Rectal smooth muscle tissue (tissue), 1 donor: Measurements from ENCODE around the gene MRPS25.

Experiments used
- H3K27ac ChIP-seq: one replicate; pipeline ENCODE4 v1.7.0; 2013; ENCODE audit warnings: low read depth, low read length, inconsistent platforms
- H3K27me3 ChIP-seq: one replicate; pipeline ENCODE4 v1.7.0; 2013; ENCODE audit warnings: low read length; ENCODE audit not compliant: control insufficient read depth, insufficient read depth
- H3K36me3 ChIP-seq: one replicate; pipeline ENCODE4 v1.7.0; 2013; ENCODE audit warnings: low read length; ENCODE audit not compliant: control insufficient read depth, insufficient read depth
- H3K4me1 ChIP-seq: one replicate; pipeline ENCODE4 v1.7.0; 2013; ENCODE audit warnings: low read length; ENCODE audit not compliant: control insufficient read depth, insufficient read depth
- H3K4me3 ChIP-seq: one replicate; pipeline ENCODE4 v1.7.0; 2013; ENCODE audit warnings: low read length
- H3K9ac ChIP-seq: one replicate; pipeline ENCODE4 v1.7.0; 2013; ENCODE audit warnings: low read length

MRPS25 gene

DNA sequence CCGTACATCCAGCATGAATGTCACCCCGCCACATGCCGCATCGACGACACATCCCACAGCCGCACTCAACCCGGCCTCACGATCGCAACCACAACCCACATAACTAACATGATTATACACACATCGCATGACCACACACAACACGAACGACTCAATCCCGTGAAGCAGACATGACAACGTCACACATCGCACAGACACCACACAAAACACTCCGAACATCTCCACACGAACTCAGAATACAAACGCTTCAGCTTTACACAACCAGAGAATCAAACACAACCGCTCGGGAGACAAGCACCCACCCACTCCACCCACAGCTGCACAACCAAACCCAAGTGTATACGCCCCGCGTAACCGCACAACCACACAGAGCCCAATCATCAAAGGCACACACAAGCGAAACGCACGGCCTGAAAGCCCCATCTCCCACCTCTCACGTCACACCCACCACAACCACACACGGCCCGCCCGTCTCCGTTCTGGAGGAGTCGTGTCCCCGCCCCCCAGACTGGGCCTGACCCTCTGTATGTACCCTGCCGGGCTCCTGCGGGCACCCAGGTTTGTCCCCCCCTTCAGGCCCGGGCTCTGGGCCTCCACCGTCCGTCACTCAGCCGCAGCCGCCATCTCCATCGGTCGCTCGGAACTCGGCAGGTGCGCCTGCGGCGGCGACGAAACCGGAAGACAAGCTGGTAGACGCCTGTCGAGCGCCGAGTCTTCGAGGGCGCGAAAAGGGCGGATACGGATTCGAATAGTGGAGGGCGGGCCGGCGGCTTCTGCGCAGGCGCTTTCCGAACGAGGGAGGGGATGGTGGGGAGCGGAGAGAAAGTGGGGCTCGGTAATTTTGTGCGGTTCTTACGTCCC is 33.6 kb upstream of the MRPS25 start, which contains the start of gene RBSN:
TSS of gene RBSN (minus strand) at position 646 of the 861 bp plus-strand sequence. CDS start 3,028 bp downstream, outside the sequence.
- Histone ChIP-seq H3K4me1 (peaks cover 7% of the 10 kb centered on the region), H3K4me3 (peak within 1 kb of the TSS; percentile 85), H3K36me3 (peaks cover 5% of the 10 kb centered on the region), H3K27ac (peak within 1 kb of the TSS; percentile 83), H3K9ac (peak within 1 kb of the TSS; percentile 43), H3K27me3 (no peaks in the 10 kb centered on the region)

DNA sequence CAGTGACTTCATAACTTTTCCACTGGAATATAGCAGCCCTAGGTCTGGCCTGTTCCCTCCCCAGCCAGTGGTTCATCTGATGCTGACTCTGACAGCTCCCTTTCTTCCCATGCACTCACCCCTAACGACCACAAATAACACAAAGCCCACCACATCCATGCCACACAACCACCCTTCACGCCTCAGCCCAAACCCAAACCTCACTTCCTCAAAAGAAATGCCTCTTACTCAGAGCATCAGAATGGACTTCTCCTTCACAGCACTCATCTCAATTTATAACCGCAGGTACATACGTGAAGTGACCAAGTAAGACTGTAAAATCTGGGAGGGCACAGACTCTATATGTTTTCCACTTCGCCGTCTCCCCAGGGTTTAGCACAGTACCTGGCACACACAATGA is 32.8 kb upstream of the MRPS25 start:
- Histone ChIP-seq H3K4me1 (peaks cover 4% of the 10 kb centered on the region), H3K4me3 (peak overlapping the region; percentile 85), H3K27ac (no peak overlapping the region), H3K36me3 (peaks cover 5% of the 10 kb centered on the region), H3K27me3 (no peaks in the 10 kb centered on the region), H3K9ac (no peak overlapping the region)

DNA sequence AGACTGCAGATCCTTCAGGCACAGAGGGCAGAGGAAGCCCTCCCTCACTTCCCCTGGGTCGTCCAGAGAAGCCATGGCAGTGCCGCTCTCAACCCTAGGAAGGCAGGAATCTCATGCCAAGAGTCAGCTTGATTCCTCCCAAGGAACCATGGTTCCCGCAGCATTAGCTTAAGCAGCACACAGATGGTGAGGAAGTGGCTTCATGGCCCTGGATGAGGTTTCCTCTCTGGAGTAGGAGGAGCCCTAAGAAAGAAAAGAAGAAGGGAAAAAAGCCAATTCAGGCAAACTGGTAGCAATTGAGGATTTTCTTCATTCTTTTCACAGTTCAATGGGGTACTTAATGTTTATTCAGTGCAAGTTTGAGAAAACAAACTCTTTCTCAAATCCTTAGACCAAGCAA is 30.9 kb upstream of the MRPS25 start:
- no peak overlapping the region for H3K27ac ChIP-seq
- H3K27me3 ChIP-seq: no peaks in the 10 kb centered on the region
- H3K9ac ChIP-seq: no peak overlapping the region
- H3K4me1 ChIP-seq: peaks cover 4% of the 10 kb centered on the region
- H3K4me3 ChIP-seq: no peak overlapping the region
- peaks cover 5% of the 10 kb centered on the region for H3K36me3 ChIP-seq

DNA sequence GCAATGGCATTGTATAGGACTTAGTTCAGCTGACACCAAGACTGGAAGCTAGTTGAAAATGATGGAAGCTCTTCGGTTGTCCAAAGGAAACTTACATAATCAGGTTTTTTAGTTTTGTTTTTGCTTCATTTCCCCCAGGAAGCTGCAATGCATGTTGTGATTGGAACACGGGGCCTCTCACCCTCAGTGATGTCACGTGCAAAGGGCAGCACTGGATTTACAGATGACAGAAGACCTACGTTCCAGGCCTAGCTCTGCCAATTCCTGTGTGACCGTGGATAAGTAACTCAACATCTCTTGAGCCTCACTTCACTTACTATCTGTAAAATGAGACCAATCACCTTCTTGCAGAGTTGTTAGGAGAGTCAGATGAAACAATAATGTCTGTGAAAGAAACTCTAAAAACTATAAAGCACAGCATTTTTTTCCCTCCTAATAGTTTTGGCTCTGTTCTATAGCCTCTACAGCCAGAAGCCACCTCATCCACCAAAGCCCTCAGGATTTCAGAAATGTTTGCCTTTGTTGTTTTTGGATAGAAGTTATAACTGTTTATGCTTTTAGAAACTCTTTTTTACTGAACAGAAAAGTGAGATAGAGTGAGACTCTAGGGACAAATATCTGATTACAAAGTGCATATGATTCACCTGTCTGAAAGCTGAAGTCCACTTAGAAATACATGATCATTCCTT is 29.2 kb upstream of the MRPS25 start:
- Histone ChIP-seq H3K4me3 (no peak overlapping the region), H3K4me1 (peaks cover 4% of the 10 kb centered on the region), H3K36me3 (peaks cover 10% of the 10 kb centered on the region), H3K27me3 (no peaks in the 10 kb centered on the region), H3K27ac (no peak overlapping the region), H3K9ac (no peak overlapping the region)

DNA sequence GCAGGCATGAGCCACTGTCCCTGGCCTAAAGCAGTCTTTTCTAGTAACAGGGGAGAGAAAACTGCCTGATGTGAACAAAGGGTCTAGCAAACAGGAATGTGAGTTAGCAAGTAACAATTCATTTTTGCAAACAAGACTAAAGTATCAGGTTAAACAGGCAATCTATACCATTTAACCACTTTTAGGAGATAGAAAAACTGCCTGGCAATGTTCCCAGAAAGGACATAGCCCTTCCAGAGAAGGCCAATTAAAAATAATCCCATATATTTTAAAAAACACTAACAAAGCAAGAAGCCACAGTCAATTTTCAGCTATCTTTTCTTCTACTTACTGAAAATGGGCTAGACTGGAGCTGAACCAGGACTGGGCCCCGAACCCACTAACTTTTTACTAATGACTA is 27.6 kb upstream of the MRPS25 start:
- no peaks in the 10 kb centered on the region for H3K27me3 ChIP-seq
- H3K27ac ChIP-seq: no peak overlapping the region
- no peaks in the 10 kb centered on the region for H3K4me1 ChIP-seq
- peaks cover 12% of the 10 kb centered on the region for H3K36me3 ChIP-seq
- no peak overlapping the region for H3K9ac ChIP-seq
- no peak overlapping the region for H3K4me3 ChIP-seq

DNA sequence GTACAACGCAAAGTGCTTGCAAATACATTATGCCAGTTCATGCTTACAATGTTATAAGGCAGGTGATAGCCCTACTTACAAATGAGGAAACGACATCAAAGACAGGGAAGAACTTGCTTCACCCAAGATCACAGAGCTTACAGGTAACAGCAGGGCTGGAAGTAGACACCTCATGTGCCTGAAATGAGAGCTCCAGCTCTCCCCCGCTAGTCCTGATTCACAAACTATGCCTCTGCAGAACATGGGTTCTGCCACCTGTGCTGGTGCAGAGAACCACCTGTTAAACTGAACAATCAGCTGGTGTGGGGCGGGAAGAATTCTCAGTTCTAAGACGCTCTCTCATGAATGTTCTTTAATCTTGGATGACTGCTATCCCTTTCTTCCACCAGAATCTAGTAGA is 26.5 kb upstream of the MRPS25 start:
- H3K4me3 ChIP-seq: no peak overlapping the region
- H3K36me3 ChIP-seq: peaks cover 15% of the 10 kb centered on the region
- no peak overlapping the region for H3K27ac ChIP-seq
- no peak overlapping the region for H3K9ac ChIP-seq
- H3K4me1 ChIP-seq: no peaks in the 10 kb centered on the region
- no peaks in the 10 kb centered on the region for H3K27me3 ChIP-seq

DNA sequence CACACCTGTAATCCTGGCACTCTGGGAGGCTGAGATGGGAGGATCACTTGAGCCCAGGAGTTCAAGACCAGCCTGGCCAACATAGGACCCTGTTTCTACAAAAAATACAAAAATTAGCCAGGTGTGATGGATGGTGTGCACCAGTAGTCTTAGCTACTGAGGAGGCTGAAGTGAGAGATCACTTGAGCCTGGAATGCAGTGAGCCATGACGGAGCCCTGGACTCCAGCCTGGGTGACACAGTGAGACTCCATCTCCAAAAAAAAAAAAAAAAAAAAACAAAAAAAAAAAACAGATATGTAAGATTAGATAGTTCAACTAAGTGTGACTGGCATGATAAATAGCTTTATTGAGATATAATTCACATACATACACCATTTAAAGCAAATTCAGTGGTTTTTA is 24.1 kb upstream of the MRPS25 start:
- H3K4me1 ChIP-seq: no peaks in the 10 kb centered on the region
- no peak overlapping the region for H3K4me3 ChIP-seq
- H3K9ac ChIP-seq: no peak overlapping the region
- no peak overlapping the region for H3K27ac ChIP-seq
- peaks cover 26% of the 10 kb centered on the region for H3K36me3 ChIP-seq
- H3K27me3 ChIP-seq: no peaks in the 10 kb centered on the region

DNA sequence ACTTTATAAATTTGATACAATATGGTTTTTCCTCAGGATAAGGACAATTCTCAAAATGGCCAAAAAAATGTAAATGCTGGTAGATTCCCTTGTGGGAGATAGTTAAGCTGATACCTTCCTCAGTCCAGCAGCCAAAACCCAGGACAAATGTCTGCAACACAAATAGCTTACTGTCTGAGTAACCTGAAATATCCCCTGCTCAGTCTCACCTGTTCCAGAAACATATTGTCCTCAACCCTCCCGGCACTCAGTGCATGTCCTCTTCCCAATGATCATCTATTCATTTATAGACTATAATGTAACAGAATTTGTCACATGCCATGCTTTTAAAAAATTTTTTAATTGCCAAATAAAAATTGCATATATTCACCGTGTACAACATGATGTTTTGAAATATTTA is 21.6 kb upstream of the MRPS25 start:
- H3K4me3 ChIP-seq: no peak overlapping the region
- no peaks in the 10 kb centered on the region for H3K4me1 ChIP-seq
- H3K36me3 ChIP-seq: peaks cover 45% of the 10 kb centered on the region
- no peak overlapping the region for H3K27ac ChIP-seq
- no peak overlapping the region for H3K9ac ChIP-seq
- H3K27me3 ChIP-seq: no peaks in the 10 kb centered on the region

DNA sequence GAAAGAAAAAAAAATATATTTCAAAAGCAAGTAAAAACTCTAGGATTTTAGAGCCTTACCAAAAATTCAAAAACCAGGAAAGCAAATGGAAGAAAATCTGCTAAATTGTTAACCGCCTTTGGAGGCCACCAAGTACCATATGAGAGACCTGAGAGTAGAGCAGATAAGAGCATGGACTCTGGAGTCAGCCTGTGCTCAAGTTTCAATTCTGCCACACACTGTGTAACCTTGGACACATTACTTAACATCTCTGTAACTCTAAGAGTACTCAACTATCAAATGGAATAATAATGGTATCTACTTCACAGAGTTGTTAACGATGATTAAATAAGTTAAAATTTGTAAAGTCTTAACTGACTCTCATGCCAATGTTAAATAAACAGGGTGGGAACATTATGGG is 21.1 kb upstream of the MRPS25 start:
- H3K4me3 ChIP-seq: no peak overlapping the region
- no peak overlapping the region for H3K9ac ChIP-seq
- H3K27ac ChIP-seq: no peak overlapping the region
- no peaks in the 10 kb centered on the region for H3K27me3 ChIP-seq
- H3K36me3 ChIP-seq: peaks cover 49% of the 10 kb centered on the region
- H3K4me1 ChIP-seq: no peaks in the 10 kb centered on the region

DNA sequence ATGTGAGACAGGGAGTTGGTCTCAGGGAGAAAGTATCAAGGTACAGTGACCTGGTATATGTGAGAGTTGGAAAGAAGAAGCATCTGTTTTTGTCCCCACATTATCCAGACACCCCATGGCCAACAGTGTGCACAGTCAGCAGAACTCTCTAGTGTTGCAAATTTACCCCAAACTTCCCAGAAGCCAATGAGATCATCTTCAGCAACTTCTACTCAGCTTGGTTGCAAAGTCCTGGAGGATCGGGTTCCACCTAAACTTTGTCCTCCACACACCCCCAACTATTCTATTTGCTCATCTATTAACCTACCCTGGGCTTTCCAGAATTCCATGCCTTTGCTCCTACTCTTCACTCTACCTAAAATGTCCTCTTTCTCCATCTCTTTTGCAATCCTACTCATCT is 18.1 kb upstream of the MRPS25 start:
- Histone ChIP-seq H3K4me1 (no peaks in the 10 kb centered on the region), H3K27ac (no peak overlapping the region), H3K27me3 (no peaks in the 10 kb centered on the region), H3K4me3 (no peak overlapping the region), H3K9ac (no peak overlapping the region), H3K36me3 (peaks cover 54% of the 10 kb centered on the region)

DNA sequence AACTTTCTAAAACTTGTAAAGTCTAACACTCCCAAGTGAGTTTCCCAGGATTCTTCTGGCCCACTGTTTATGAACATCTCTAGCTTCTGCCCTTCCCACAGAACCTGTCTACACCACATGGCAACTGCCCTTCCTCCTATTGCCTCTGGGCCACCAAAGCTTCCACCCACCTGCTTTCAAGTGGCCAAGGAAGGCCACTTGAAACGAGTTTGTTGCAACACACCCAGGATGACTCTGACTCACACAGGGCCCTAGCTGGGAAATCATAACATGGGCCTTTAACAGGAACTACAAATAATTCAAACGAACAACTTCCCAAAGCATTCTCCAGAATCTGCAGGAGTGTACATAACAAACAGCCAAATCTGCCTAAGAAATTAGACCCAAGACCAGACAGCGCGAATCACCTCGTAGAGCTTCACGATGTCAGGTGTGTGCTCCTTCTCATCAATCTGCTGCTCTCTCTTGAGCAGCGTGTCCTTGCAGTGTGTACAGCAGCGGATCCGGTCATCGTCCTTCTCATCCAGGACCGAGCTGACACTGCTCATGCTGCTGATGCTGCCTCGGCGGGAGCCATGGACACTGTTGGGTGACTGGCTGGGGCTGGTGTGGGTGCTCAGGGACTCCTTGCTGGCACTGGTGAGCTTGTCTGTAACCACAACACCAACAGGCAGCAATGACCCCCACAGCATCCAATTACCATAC is 17.0 kb upstream of the MRPS25 start:
- Histone ChIP-seq H3K9ac (no peak overlapping the region), H3K36me3 (peaks cover 62% of the 10 kb centered on the region), H3K27me3 (no peaks in the 10 kb centered on the region), H3K4me1 (no peaks in the 10 kb centered on the region), H3K4me3 (no peak overlapping the region), H3K27ac (no peak overlapping the region)

DNA sequence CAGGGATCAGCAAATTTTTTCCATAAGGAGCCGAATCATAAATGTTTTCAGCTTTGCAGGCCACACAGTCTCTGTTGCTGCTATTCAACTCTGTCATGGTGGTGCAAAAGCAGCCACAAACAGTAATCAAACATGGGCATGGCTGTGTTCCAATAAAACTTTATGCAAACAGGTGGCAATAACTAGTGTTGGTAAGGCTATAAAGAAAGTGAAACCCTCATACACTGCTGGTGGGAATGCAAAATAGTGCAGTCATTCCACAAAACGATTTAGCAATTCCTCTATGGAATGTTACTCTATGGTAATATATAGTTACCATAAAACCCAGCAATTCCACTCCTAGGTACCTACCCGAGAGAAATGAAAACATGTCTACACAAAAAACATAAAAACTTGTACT is 14.0 kb upstream of the MRPS25 start:
- Histone ChIP-seq H3K27ac (no peak overlapping the region), H3K36me3 (peaks cover 57% of the 10 kb centered on the region), H3K9ac (no peak overlapping the region), H3K27me3 (no peaks in the 10 kb centered on the region), H3K4me1 (no peaks in the 10 kb centered on the region), H3K4me3 (no peak overlapping the region)
